Fibroblast of villous mesenchyme (primary cell): ENCODE measurements around the gene FIBCD1. TPM values are rescaled to one million over a fixed set of nuclear protein-coding genes. Genes with fewer than 3 reads are reported as not detected.

Experiments
- DNase-seq: peaks from one replicate; pipeline ENCODE4 v3.0.0-alpha.2; 2010; ENCODE audit warnings: low read depth
- H3K4me3 ChIP-seq: 2 replicates; pipeline ENCODE4 v1.5.1; 2011; ENCODE audit warnings: low read depth, mild to moderate bottlenecking, low read length
- total RNA-seq: library from RNA; depleted of rRNA; stranded (reverse); fragments of >200 nt; gene quantifications from 2 replicates; pipeline ENCODE4 v1.2.3, GENCODE V29; 2012
- TF ChIP-seq, protein P1 (sequence below): IDR thresholded peaks from 2 replicates; pipeline ENCODE4 v1.5.1; 2012; ENCODE audit warnings: low read depth, mild to moderate bottlenecking, low read length; ENCODE audit not compliant: insufficient read depth

FIBCD1 gene
- total RNA-seq, 1 donor: 4.3 TPM

DNA sequence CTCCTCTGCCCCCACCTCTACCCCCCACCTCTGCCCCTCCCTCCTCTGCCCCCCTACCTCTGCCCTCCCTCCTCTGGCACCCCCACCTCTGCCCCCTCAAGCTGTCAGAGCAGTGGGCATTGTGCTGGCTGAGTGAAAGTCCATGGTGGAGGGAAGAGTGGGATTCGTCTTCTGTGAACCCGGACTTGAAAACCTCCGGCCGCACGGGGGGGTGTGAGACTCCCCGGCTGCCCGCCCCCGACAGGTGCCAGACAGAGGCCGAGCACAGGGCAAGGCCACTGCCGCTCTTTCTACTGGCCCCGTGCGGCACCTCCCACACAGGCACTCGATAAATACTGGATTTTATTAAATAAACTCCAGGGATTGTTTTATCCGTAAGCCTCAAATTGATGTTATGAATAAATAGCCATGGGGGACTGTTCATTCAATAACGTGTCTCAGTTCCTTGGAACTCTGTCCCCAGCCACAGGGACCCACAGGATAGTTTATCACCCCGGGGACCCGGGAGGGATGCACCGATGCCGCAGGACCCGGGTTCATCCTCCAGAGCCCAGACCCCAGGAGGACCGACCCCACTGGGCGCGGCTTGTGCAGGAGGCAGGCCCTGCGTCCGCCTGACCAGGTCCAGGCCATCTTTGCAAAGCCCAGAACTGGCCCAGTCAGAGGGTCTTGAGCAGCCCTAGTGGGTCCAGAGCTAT lies 39.8 kb downstream of the FIBCD1 start:
- DNase-seq: no peak
- H3K4me3 ChIP-seq: no peak overlapping the region
- TF ChIP-seq, protein P1, sequence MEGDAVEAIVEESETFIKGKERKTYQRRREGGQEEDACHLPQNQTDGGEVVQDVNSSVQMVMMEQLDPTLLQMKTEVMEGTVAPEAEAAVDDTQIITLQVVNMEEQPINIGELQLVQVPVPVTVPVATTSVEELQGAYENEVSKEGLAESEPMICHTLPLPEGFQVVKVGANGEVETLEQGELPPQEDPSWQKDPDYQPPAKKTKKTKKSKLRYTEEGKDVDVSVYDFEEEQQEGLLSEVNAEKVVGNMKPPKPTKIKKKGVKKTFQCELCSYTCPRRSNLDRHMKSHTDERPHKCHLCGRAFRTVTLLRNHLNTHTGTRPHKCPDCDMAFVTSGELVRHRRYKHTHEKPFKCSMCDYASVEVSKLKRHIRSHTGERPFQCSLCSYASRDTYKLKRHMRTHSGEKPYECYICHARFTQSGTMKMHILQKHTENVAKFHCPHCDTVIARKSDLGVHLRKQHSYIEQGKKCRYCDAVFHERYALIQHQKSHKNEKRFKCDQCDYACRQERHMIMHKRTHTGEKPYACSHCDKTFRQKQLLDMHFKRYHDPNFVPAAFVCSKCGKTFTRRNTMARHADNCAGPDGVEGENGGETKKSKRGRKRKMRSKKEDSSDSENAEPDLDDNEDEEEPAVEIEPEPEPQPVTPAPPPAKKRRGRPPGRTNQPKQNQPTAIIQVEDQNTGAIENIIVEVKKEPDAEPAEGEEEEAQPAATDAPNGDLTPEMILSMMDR: no peak

DNA sequence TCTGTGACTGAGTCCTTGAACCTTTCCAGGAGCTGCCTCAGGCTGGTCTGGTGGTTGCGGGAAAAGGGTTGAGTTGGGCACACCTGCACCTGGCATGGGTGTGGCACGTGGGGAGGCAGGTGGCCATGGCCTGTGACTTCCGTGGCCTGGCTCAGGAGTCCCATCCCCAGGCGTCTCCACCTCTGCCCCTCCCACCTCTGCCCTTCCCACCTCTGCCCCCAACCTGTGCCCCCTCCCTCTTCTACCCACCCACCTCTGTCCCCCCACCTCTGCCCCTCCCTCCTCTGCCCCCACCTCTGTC lies 40.5 kb downstream of the FIBCD1 start:
- TF ChIP-seq, protein P1: no peak
- DNase-seq: no peak
- H3K4me3 ChIP-seq: no peak overlapping the region

DNA sequence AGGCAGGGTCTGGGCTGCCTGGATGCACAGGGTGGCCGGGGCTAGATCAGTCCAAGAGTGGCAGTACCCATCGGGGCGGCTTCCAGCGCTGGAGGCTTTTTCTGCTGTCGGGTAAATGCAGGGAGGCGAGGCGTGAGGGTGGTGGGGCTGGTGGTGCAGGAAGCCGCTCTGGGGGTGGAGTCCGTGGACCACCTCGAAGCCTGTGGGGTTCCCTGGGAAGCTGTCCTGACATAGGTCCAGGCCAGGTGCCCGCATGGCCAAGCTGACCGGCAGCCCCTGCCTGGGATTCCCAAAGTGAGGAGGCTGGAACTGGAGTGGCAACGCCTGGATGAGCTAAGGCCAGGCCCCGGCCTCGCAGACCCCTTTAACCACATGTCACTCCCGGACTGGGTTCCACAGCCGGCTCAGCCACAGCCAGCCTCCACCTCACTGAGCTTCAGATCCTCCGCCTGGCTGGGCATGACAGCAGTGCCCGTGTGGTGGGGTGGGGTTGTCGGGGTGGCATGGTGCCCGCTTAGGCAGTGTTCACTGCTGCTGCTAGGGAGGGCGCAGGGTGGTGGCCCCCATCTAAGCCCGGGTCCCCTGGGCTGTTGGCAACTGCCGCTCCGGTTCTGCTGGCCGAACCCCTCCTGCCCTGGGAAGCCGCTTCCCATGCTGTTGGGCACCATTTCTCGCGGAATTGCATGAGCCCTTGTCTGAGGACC lies 41.0 kb downstream of the FIBCD1 start:
- H3K4me3 ChIP-seq: no peak overlapping the region
- TF ChIP-seq, protein P1: no peak
- no peak for DNase-seq

DNA sequence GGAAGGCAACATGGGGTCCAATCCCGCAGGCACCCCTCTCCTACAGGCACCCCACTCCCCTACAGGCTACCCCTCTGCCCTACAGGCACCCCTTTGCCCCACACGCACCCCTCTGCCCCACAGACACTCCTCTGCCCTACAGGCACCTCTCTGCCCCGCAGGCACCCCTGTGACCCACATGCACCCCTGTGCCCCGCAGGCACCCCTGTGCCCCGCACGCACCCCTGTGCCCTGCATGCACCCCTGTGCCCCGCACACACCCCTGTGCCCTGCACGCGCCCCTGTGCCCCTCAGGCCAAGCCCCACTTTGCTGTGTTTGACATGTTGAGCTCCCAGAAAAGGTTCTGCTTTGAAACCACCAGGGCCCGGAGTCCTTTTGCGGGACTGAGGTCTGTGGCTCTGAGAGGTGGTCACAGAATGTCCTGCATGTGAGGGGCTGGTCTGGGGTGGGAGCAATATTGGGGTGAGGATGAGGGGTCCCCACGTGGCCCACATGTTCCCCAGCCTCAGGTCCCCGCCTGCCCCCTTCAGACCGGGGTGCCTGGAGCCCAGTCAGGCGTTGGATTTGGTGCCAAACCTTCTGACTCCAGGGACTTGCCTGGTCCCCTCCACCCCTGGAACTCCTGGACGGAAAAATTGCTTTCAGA lies 41.8 kb downstream of the FIBCD1 start:
- TF ChIP-seq, protein P1: no peak
- DNase-seq: no peak
- H3K4me3 ChIP-seq: no peak overlapping the region

DNA sequence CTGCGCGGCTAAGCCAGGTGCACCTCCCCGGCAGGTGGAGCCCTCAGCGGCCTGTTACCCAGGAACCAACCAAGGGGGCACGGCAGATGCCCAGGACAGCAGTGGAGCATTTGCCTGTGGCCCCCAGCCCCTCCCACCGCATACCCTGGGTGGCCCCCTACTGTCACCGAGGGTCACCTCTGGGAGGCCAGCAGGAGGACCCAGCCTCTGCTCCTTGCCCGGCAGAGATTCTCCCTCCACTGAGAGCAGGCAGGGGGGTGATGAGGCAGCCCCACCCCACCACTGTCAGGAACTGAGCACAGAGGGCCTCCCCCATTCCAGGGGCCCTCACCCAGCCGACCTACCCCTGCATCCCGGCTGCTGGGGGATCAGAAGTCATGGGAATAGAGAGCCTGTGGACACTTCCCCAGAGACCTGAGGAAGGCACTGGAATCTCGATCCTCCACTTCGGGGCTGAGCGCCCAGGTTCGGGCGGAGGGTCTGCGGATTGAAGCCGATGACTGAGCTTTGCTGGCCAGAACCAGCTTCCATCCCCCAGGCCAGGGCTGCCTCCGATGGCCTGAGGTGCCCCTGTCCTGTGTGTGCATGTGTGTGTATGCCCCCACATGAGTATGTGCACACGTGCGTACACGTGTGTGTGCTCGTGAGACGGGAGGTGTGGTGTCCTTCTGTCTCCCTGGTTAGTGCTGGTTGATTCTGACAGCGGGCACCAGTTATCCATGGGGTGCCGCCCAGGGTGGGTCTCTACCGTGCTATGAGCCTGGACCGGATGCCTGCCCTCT lies 42.6 kb downstream of the FIBCD1 start, which contains the start of gene QRFP:
QRFP (minus strand) TSS at position 580 of the 782 bp plus-strand sequence. CDS start 2,974 bp downstream, outside the sequence.
- H3K4me3 ChIP-seq: no peak within 1 kb of the TSS
- TF ChIP-seq, protein P1: no peak
- DNase-seq: no peak

DNA sequence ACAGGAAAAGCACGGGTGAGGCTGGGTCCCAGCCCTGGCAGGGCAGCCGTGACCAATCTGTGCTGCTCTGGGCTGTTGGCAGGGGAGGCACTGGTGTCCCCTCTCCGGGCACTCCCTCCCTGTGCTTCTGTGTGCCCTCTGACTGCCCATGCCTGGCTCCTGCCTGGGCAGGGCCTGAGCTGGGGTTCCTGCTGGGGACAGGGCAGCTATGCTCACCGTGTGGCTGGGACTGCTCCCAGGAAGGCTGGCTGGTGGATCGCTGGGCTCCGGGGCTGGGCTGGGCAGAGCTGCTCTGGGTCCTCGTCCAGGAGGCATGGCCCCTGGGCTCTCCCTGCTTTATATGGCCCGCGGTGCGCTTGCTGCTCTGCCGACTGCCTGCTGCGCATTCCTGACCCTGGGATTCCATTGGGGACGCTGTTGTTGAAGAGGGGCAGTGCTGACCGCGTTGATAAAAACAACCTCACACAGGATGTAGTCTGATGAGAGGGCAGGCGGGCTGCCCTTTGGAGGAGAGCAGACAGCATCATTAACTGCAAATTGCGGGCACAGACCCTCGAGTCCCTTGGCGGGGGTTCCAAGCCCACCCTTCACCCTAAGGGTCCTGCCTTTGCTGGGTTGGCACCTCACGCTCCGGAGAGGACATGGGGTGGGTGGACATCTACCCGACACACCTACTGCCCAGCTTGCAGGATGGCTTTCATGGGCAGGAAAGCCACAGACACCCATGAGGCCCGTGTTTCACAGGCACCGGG lies 43.4 kb downstream of the FIBCD1 start:
- TF ChIP-seq, protein P1: no peak
- no peak overlapping the region for H3K4me3 ChIP-seq
- no peak for DNase-seq
